ENCODE results near the gene COG5.

The COG5 gene

DNA sequence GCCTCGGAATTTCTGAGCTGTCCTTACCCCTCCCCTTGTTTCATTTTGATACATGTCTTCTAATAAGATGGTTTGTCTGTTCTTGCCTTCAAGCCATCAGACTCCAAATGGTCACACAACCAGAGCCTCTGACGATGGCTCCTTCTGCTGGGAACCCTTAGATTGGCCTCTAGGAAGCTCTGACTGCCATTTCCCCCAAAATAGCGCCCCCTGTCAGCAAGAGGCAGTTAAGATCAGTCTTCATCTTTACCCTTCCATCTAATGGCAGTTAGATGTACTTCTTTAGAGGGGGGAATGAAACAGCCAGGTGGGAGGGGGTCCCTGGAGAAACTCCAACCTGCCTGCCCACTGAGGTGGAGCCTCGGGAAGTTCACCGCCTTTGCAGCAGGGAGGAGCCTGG lies 179.7 kb downstream of the COG5 start:
- Histone ChIP-seq H3K4me3 (ENCODE audit: low read length) (no peak overlapping the region), H3K79me2 (ENCODE audit: control insufficient read depth, low read length) (no peaks in the 10 kb centered on the region), H3K9me2 (replicated peaks; ENCODE audit: control insufficient read depth, low read length) (no peaks in the 10 kb centered on the region), H4K20me1 (ENCODE audit: control insufficient read depth, insufficient read depth, low read depth, low read length) (no peaks in the 10 kb centered on the region), H3K9me3 (ENCODE audit: control insufficient read depth, insufficient read depth, low read length) (no peaks in the 10 kb centered on the region), H3K27ac (ENCODE audit: low read depth, low read length) (no peak overlapping the region), H3K4me1 (ENCODE audit: control insufficient read depth, low read length) (no peaks in the 10 kb centered on the region), H3K27me3 (ENCODE audit: control insufficient read depth, low read length) (no peaks in the 10 kb centered on the region), H3K36me3 (ENCODE audit: control insufficient read depth, low read length) (no peaks in the 10 kb centered on the region), H3F3A (ENCODE audit: control insufficient read depth, insufficient read depth) (no peaks in the 10 kb centered on the region), H3K4me2 (ENCODE audit: low read length) (no peak overlapping the region)
- TF ChIP-seq, protein P1, sequence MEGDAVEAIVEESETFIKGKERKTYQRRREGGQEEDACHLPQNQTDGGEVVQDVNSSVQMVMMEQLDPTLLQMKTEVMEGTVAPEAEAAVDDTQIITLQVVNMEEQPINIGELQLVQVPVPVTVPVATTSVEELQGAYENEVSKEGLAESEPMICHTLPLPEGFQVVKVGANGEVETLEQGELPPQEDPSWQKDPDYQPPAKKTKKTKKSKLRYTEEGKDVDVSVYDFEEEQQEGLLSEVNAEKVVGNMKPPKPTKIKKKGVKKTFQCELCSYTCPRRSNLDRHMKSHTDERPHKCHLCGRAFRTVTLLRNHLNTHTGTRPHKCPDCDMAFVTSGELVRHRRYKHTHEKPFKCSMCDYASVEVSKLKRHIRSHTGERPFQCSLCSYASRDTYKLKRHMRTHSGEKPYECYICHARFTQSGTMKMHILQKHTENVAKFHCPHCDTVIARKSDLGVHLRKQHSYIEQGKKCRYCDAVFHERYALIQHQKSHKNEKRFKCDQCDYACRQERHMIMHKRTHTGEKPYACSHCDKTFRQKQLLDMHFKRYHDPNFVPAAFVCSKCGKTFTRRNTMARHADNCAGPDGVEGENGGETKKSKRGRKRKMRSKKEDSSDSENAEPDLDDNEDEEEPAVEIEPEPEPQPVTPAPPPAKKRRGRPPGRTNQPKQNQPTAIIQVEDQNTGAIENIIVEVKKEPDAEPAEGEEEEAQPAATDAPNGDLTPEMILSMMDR (IDR thresholded peaks at IDR 0.05; ENCODE audit: low read depth, low read length, poor library complexity, severe bottlenecking): peak; percentile 71
- no peak for TF ChIP-seq EZH2phosphoT487 (IDR thresholded peaks at IDR 0.05; ENCODE audit: borderline replicate concordance, low read length)

GRCh38 chr7:107383203-107383602 lies 180.5 kb downstream of the COG5 start:
- Histone ChIP-seq H3K4me1 (ENCODE audit: control insufficient read depth, low read length) (no peaks in the 10 kb centered on the region), H3K27me3 (ENCODE audit: control insufficient read depth, low read length) (no peaks in the 10 kb centered on the region), H3F3A (ENCODE audit: control insufficient read depth, insufficient read depth) (no peaks in the 10 kb centered on the region), H4K20me1 (ENCODE audit: control insufficient read depth, insufficient read depth, low read depth, low read length) (no peaks in the 10 kb centered on the region), H3K79me2 (ENCODE audit: control insufficient read depth, low read length) (no peaks in the 10 kb centered on the region), H3K4me3 (ENCODE audit: low read length) (no peak overlapping the region), H3K9me2 (replicated peaks; ENCODE audit: control insufficient read depth, low read length) (no peaks in the 10 kb centered on the region), H3K27ac (ENCODE audit: low read depth, low read length) (no peak overlapping the region), H3K4me2 (ENCODE audit: low read length) (no peak overlapping the region), H3K9me3 (ENCODE audit: control insufficient read depth, insufficient read depth, low read length) (no peaks in the 10 kb centered on the region), H3K36me3 (ENCODE audit: control insufficient read depth, low read length) (no peaks in the 10 kb centered on the region)
- TF ChIP-seq, protein P1 (IDR thresholded peaks at IDR 0.05; ENCODE audit: low read depth, low read length, poor library complexity, severe bottlenecking): no peak
- TF ChIP-seq EZH2phosphoT487 (IDR thresholded peaks at IDR 0.05; ENCODE audit: borderline replicate concordance, low read length): no peak

GRCh38 chr7:107381453-107381852 lies 182.3 kb downstream of the COG5 start:
- Histone ChIP-seq H3K4me1 (ENCODE audit: control insufficient read depth, low read length) (no peaks in the 10 kb centered on the region), H3K4me2 (ENCODE audit: low read length) (no peak overlapping the region), H4K20me1 (ENCODE audit: control insufficient read depth, insufficient read depth, low read depth, low read length) (no peaks in the 10 kb centered on the region), H3K9me2 (replicated peaks; ENCODE audit: control insufficient read depth, low read length) (no peaks in the 10 kb centered on the region), H3K79me2 (ENCODE audit: control insufficient read depth, low read length) (no peaks in the 10 kb centered on the region), H3K36me3 (ENCODE audit: control insufficient read depth, low read length) (no peaks in the 10 kb centered on the region), H3F3A (ENCODE audit: control insufficient read depth, insufficient read depth) (no peaks in the 10 kb centered on the region), H3K4me3 (ENCODE audit: low read length) (no peak overlapping the region), H3K27ac (ENCODE audit: low read depth, low read length) (no peak overlapping the region), H3K27me3 (ENCODE audit: control insufficient read depth, low read length) (no peaks in the 10 kb centered on the region), H3K9me3 (ENCODE audit: control insufficient read depth, insufficient read depth, low read length) (no peaks in the 10 kb centered on the region)
- TF ChIP-seq EZH2phosphoT487 (IDR thresholded peaks at IDR 0.05; ENCODE audit: borderline replicate concordance, low read length): no peak
- TF ChIP-seq, protein P1 (IDR thresholded peaks at IDR 0.05; ENCODE audit: low read depth, low read length, poor library complexity, severe bottlenecking): no peak

- no peaks in the 10 kb centered on the region for H3K27me3 ChIP-seq (ENCODE audit: control insufficient read depth, low read length)
- TF ChIP-seq, protein P1 (IDR thresholded peaks at IDR 0.05; ENCODE audit: low read depth, low read length, poor library complexity, severe bottlenecking): no peak
- no peak for TF ChIP-seq EZH2phosphoT487 (IDR thresholded peaks at IDR 0.05; ENCODE audit: borderline replicate concordance, low read length)
- H3K79me2 ChIP-seq (ENCODE audit: control insufficient read depth, low read length): no peaks in the 10 kb centered on the region
- no peaks in the 10 kb centered on the region for H3K4me1 ChIP-seq (ENCODE audit: control insufficient read depth, low read length)
- H3K27ac ChIP-seq (ENCODE audit: low read depth, low read length): no peak overlapping the region
- H3K4me3 ChIP-seq (ENCODE audit: low read length): no peak overlapping the region
- no peaks in the 10 kb centered on the region for H4K20me1 ChIP-seq (ENCODE audit: control insufficient read depth, insufficient read depth, low read depth, low read length)
- no peaks in the 10 kb centered on the region for H3K9me3 ChIP-seq (ENCODE audit: control insufficient read depth, insufficient read depth, low read length)
- no peak overlapping the region for H3K4me2 ChIP-seq (ENCODE audit: low read length)
- no peaks in the 10 kb centered on the region for H3K9me2 ChIP-seq (replicated peaks; ENCODE audit: control insufficient read depth, low read length)
- H3F3A ChIP-seq (ENCODE audit: control insufficient read depth, insufficient read depth): no peaks in the 10 kb centered on the region
- no peaks in the 10 kb centered on the region for H3K36me3 ChIP-seq (ENCODE audit: control insufficient read depth, low read length)
Measured at GRCh38 chr7:107373354-107373753, 190.4 kb downstream of the COG5 start.

All from DOHH2 (cell line).